HepG2 (cell line): ENCODE data around the gene PALM. TPM values are rescaled to one million over a fixed set of nuclear protein-coding genes. Genes with fewer than 3 reads are reported as not detected.
A peak's percentile ranks its signal among the peaks of the same experiment; 100 is the strongest.

ENCODE experiments used
- ARID2 ChIP-seq: sonication (generic); formaldehyde crosslinking; IDR thresholded peaks from 2 replicates; pipeline ENCODE4 v1.8.1; 2022; ENCODE audit warnings: mild to moderate bottlenecking, missing genetic modification reagents, borderline replicate concordance
- EED ChIP-seq: sonication (generic); formaldehyde crosslinking; IDR thresholded peaks from 2 replicates; pipeline ENCODE4 v1.5.0; 2020; ENCODE audit warnings: mild to moderate bottlenecking, missing genetic modification reagents
- ELF1 ChIP-seq: sonication (generic); formaldehyde crosslinking; IDR thresholded peaks from 2 replicates; pipeline ENCODE4 v1.4.0; 2020; ENCODE audit warnings: missing genetic modification reagents
- GATAD1 ChIP-seq: IDR thresholded peaks from 2 replicates; pipeline ENCODE4 v1.6.1; 2016; ENCODE audit warnings: missing genetic modification reagents, missing compliant biosample characterization
- HDAC2 ChIP-seq: sonication (generic); formaldehyde crosslinking; IDR thresholded peaks from 2 replicates; pipeline ENCODE4 v1.4.0; 2020; ENCODE audit warnings: missing genetic modification reagents
- HNF4A ChIP-seq: sonication (generic); formaldehyde crosslinking; IDR thresholded peaks from 2 replicates; pipeline ENCODE4 v1.4.0; 2020; ENCODE audit warnings: missing genetic modification reagents
- IRX3 ChIP-seq: sonication (generic); formaldehyde crosslinking; IDR thresholded peaks from 2 replicates; pipeline ENCODE4 v1.8.1; 2023; ENCODE audit warnings: mild to moderate bottlenecking, low read depth, missing genetic modification reagents, borderline replicate concordance
- NFATC3 ChIP-seq: sonication (generic); formaldehyde crosslinking; IDR thresholded peaks from 2 replicates; pipeline ENCODE4 v1.5.1; 2020; ENCODE audit warnings: mild to moderate bottlenecking, missing genetic modification reagents
- NFRKB ChIP-seq: fragments of 450-650 bp; IDR thresholded peaks from 2 replicates; pipeline ENCODE4 v1.6.1; 2017
- SOX5 ChIP-seq: IDR thresholded peaks from 2 replicates; pipeline ENCODE4 v1.6.1; 2016; ENCODE audit warnings: borderline replicate concordance
- TBX2 ChIP-seq: sonication (generic); formaldehyde crosslinking; IDR thresholded peaks from 2 replicates; pipeline ENCODE4 v1.5.0; 2020; ENCODE audit warnings: missing genetic modification reagents, mild to moderate bottlenecking, borderline replicate concordance
- TMF1 ChIP-seq: sonication (generic); formaldehyde crosslinking; IDR thresholded peaks from 2 replicates; pipeline ENCODE4 v1.8.1; 2022; ENCODE audit warnings: low read depth, missing genetic modification reagents
- TOPORS ChIP-seq: sonication (generic); formaldehyde crosslinking; IDR thresholded peaks from 2 replicates; pipeline ENCODE4 v1.8.0; 2023; ENCODE audit warnings: mild to moderate bottlenecking, missing genetic modification reagents
- YEATS2 ChIP-seq: sonication (generic); formaldehyde crosslinking; IDR thresholded peaks from 2 replicates; pipeline ENCODE4 v1.4.0; 2020; ENCODE audit warnings: missing genetic modification reagents, borderline replicate concordance
- YY1 ChIP-seq: IDR thresholded peaks from 2 replicates; pipeline ENCODE4 v1.6.1; 2011; ENCODE audit warnings: low read length, low read depth, moderate library complexity, mild to moderate bottlenecking; ENCODE audit not compliant: insufficient read depth, insufficient replicate concordance
- ZBTB7A ChIP-seq: sonication (generic); formaldehyde crosslinking; IDR thresholded peaks from 2 replicates; pipeline ENCODE4 v1.8.0; 2022; ENCODE audit warnings: mild to moderate bottlenecking, missing genetic modification reagents
- ZNF788 ChIP-seq: sonication (generic); formaldehyde crosslinking; IDR thresholded peaks from 2 replicates; pipeline ENCODE4 v1.5.0; 2020; ENCODE audit warnings: mild to moderate bottlenecking, missing genetic modification reagents, borderline replicate concordance
- polyA plus RNA-seq, 8 experiments: library from polyadenylated mRNA; depleted of rRNA in 3 of 8; stranded (reverse) in 7 of 8; unstranded in 1 of 8; fragments of >200 nt; fragmentation: Illumina TruSeq in 4 of 8; extraction: Trizol in 4 of 8; gene quantifications; 2 replicates each; pipeline versions ENCODE4 v1.2.1 to v1.2.3, GENCODE V29; 2011 to 2016; ENCODE audit warnings: low read depth in 4 of 8, missing spikeins in 1 of 8, mixed read lengths in 1 of 8; ENCODE audit not compliant: insufficient read depth in 1 of 8
- total RNA-seq, 5 experiments: library from RNA; depleted of rRNA; stranded (reverse); fragments of >200 nt; fragmentation: Illumina TruSeq; extraction: Trizol; gene quantifications; 2 replicates each; pipeline ENCODE4 v1.2.3, GENCODE V29; 2016; ENCODE audit warnings: low read depth in 1 of 5
- TF ChIP-seq, protein P1 (sequence below): sonication (generic); formaldehyde crosslinking; IDR thresholded peaks from 2 replicates; pipeline ENCODE4 v1.5.0; 2020; ENCODE audit warnings: mild to moderate bottlenecking, missing genetic modification reagents
- TF ChIP-seq, protein P2 (sequence below): IDR thresholded peaks from 2 replicates; pipeline ENCODE4 v1.4.0; 2020; ENCODE audit warnings: mild to moderate bottlenecking, missing genetic modification reagents
- TF ChIP-seq, protein P3 (sequence below): sonication (generic); formaldehyde crosslinking; IDR thresholded peaks from 2 replicates; pipeline ENCODE4 v1.9.0; 2022; ENCODE audit warnings: low read depth, missing genetic modification reagents

Gene PALM
- total and polyA plus RNA-seq, 2 of the 13 experiments (the other 11 are each of a cell fraction or from before 2014, with no cell fraction given): 4.0 to 9.7 TPM

DNA sequence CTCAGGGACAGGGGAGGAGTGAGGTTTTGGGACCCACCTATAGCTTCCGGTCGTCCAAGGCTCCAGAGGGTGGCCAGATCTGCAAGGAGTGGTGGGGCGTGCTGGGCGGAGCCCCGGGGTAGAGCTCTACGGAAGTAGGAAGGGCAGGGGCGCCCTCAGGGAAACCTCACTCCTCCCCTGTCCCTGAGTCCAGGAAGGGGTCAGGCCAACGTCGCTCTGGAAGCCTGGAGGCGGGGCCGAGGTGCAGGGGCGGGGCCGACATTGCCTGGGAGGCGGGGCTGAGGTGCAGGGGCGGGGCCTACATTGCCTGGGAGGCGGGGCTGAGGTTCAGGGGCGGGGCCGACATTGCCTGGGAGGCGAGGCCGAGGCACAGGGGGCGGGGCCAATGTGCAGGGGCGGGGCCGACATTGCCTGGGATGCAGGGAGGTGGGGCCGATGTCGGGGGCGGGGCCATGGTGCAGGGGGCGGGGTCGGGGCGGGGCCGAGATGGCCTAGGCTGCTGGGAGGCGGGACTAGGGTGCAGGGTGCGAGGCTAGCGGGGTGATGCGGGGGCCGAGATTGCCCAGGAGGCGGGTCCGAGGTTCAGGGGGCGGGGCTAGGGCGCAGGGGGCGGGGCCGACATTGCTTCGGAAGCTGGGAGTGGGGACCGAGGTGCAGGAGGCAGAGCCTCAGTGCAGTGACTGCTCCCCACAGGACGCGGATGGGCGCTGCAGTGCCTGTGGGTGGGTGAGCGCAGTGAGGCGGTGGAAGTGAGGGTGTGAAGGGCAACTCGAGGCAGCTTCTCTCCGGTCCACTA lies 4.9 kb upstream of the PALM start (continued):
- TF ChIP-seq TMF1 (CRISPR knock-in tag) (no peak), HNF4A (CRISPR knock-in tag) (peak; percentile 32; the same call in 1 of the 2 replicates), YEATS2 (CRISPR knock-in tag) (peak; percentile 2; the same call in 1 of the 2 replicates), GATAD1 (CRISPR knock-in tag) (0 out of 2 replicates have a peak, but pooled peaks have one; percentile 22), ZBTB7A (CRISPR knock-in tag) (0 out of 2 replicates have a peak, but pooled peaks have one; percentile 44), EED (CRISPR knock-in tag) (no peak), NFATC3 (CRISPR knock-in tag) (no peak), ARID2 (CRISPR knock-in tag) (peak; percentile 61; the same call in 1 of the 2 replicates), TOPORS (peak; percentile 55; the same call in 1 of the 2 replicates), ZNF788 (CRISPR knock-in tag) (peak; percentile 87; the same call in 1 of the 2 replicates), TBX2 (CRISPR knock-in tag) (0 out of 2 replicates have a peak, but pooled peaks have one; percentile 17), NFRKB (no peak), HDAC2 (CRISPR knock-in tag) (peak; percentile 16; the same call in 1 of the 2 replicates), ELF1 (CRISPR knock-in tag) (peak; percentile 88), SOX5 (CRISPR knock-in tag) (no peak), YY1 (no peak), IRX3 (CRISPR knock-in tag) (no peak)
- TF ChIP-seq, protein P1, sequence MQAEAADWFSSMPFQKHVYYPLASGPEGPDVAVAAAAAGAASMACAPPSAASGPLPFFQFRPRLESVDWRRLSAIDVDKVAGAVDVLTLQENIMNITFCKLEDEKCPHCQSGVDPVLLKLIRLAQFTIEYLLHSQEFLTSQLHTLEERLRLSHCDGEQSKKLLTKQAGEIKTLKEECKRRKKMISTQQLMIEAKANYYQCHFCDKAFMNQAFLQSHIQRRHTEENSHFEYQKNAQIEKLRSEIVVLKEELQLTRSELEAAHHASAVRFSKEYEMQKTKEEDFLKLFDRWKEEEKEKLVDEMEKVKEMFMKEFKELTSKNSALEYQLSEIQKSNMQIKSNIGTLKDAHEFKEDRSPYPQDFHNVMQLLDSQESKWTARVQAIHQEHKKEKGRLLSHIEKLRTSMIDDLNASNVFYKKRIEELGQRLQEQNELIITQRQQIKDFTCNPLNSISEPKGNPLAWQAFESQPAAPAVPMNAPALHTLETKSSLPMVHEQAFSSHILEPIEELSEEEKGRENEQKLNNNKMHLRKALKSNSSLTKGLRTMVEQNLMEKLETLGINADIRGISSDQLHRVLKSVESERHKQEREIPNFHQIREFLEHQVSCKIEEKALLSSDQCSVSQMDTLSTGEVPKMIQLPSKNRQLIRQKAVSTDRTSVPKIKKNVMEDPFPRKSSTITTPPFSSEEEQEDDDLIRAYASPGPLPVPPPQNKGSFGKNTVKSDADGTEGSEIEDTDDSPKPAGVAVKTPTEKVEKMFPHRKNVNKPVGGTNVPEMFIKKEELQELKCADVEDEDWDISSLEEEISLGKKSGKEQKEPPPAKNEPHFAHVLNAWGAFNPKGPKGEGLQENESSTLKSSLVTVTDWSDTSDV (CRISPR knock-in tag): 0 out of 2 replicates have a peak, but pooled peaks have one; percentile 45
- TF ChIP-seq, protein P2, sequence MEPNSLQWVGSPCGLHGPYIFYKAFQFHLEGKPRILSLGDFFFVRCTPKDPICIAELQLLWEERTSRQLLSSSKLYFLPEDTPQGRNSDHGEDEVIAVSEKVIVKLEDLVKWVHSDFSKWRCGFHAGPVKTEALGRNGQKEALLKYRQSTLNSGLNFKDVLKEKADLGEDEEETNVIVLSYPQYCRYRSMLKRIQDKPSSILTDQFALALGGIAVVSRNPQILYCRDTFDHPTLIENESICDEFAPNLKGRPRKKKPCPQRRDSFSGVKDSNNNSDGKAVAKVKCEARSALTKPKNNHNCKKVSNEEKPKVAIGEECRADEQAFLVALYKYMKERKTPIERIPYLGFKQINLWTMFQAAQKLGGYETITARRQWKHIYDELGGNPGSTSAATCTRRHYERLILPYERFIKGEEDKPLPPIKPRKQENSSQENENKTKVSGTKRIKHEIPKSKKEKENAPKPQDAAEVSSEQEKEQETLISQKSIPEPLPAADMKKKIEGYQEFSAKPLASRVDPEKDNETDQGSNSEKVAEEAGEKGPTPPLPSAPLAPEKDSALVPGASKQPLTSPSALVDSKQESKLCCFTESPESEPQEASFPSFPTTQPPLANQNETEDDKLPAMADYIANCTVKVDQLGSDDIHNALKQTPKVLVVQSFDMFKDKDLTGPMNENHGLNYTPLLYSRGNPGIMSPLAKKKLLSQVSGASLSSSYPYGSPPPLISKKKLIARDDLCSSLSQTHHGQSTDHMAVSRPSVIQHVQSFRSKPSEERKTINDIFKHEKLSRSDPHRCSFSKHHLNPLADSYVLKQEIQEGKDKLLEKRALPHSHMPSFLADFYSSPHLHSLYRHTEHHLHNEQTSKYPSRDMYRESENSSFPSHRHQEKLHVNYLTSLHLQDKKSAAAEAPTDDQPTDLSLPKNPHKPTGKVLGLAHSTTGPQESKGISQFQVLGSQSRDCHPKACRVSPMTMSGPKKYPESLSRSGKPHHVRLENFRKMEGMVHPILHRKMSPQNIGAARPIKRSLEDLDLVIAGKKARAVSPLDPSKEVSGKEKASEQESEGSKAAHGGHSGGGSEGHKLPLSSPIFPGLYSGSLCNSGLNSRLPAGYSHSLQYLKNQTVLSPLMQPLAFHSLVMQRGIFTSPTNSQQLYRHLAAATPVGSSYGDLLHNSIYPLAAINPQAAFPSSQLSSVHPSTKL (CRISPR knock-in tag): no peak
- TF ChIP-seq, protein P3, sequence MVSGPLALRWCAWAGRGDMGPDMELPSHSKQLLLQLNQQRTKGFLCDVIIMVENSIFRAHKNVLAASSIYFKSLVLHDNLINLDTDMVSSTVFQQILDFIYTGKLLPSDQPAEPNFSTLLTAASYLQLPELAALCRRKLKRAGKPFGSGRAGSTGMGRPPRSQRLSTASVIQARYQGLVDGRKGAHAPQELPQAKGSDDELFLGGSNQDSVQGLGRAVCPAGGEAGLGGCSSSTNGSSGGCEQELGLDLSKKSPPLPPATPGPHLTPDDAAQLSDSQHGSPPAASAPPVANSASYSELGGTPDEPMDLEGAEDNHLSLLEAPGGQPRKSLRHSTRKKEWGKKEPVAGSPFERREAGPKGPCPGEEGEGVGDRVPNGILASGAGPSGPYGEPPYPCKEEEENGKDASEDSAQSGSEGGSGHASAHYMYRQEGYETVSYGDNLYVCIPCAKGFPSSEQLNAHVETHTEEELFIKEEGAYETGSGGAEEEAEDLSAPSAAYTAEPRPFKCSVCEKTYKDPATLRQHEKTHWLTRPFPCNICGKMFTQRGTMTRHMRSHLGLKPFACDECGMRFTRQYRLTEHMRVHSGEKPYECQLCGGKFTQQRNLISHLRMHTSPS: 0 out of 2 replicates have a peak, but pooled peaks have one; percentile 22
